ENCODE results near the gene CLINT1.
A peak's percentile ranks its signal among the peaks of the same experiment; 100 is the strongest.

Gene CLINT1

GRCh38 chr5:157821822-157822622 is 36.9 kb downstream of the CLINT1 start:
- Histone ChIP-seq H3K27me3 (ENCODE audit: control insufficient read depth in 5 of 5, insufficient read depth in 4 of 5, low read length in 5 of 5) (no peaks in the 10 kb centered on the region), H3K4me1 (ENCODE audit: control insufficient read depth in 5 of 5, insufficient read depth in 5 of 5, low read length in 5 of 5) (peaks cover 0 to 38% (median 24%) of the 10 kb centered on the region in 5 donors), H3K9me3 (ENCODE audit: control insufficient read depth in 5 of 5, low read length in 5 of 5) (no peaks in the 10 kb centered on the region), H3K27ac (ENCODE audit: low read depth, low read length) (peak overlapping the region; percentile 33), H3K36me3 (ENCODE audit: control insufficient read depth in 5 of 5, insufficient read depth in 5 of 5, low read length in 5 of 5) (no peaks in the 10 kb centered on the region), H3K4me3 (ENCODE audit: low read depth in 1 of 5, low read length in 5 of 5) (no peak overlapping the region), H3K9ac (ENCODE audit: low read length in 5 of 5) (no peak overlapping the region)

- H3K27ac ChIP-seq (ENCODE audit: low read depth, low read length), result peak overlapping the region; percentile 33
- H3K9me3 ChIP-seq (ENCODE audit: control insufficient read depth in 5 of 5, low read length in 5 of 5), result no peaks in the 10 kb centered on the region
- H3K9ac ChIP-seq (ENCODE audit: low read length in 5 of 5), result no peak overlapping the region
- H3K4me3 ChIP-seq (ENCODE audit: low read depth in 1 of 5, low read length in 5 of 5), result no peak overlapping the region
- no peaks in the 10 kb centered on the region for H3K36me3 ChIP-seq (ENCODE audit: control insufficient read depth in 5 of 5, insufficient read depth in 5 of 5, low read length in 5 of 5)
- H3K27me3 ChIP-seq (ENCODE audit: control insufficient read depth in 5 of 5, insufficient read depth in 4 of 5, low read length in 5 of 5), result no peaks in the 10 kb centered on the region
- H3K4me1 ChIP-seq (ENCODE audit: control insufficient read depth in 5 of 5, insufficient read depth in 5 of 5, low read length in 5 of 5), result peaks cover 0 to 40% (median 24%) of the 10 kb centered on the region in 5 donors
Measured at GRCh38 chr5:157821405-157821804, 37.5 kb downstream of the CLINT1 start.

GRCh38 chr5:157820593-157821252 is 38.2 kb downstream of the CLINT1 start:
- Histone ChIP-seq H3K4me1 (ENCODE audit: control insufficient read depth in 5 of 5, insufficient read depth in 5 of 5, low read length in 5 of 5) (peaks cover 0 to 33% (median 24%) of the 10 kb centered on the region in 5 donors), H3K9ac (ENCODE audit: low read length in 5 of 5) (peak overlapping the region in 2 of 5 donors; percentile 12 to 41), H3K27me3 (ENCODE audit: control insufficient read depth in 5 of 5, insufficient read depth in 4 of 5, low read length in 5 of 5) (no peaks in the 10 kb centered on the region), H3K4me3 (ENCODE audit: low read depth in 1 of 5, low read length in 5 of 5) (no peak overlapping the region), H3K9me3 (ENCODE audit: control insufficient read depth in 5 of 5, low read length in 5 of 5) (no peaks in the 10 kb centered on the region), H3K36me3 (ENCODE audit: control insufficient read depth in 5 of 5, insufficient read depth in 5 of 5, low read length in 5 of 5) (peaks cover 0 to 1% (median 0%) of the 10 kb centered on the region in 5 donors), H3K27ac (ENCODE audit: low read depth, low read length) (peak overlapping the region; percentile 54)

- Histone ChIP-seq H3K27ac (ENCODE audit: low read depth, low read length) (peak overlapping the region; percentile 54), H3K4me3 (ENCODE audit: low read depth in 1 of 5, low read length in 5 of 5) (no peak overlapping the region), H3K9me3 (ENCODE audit: control insufficient read depth in 5 of 5, low read length in 5 of 5) (no peaks in the 10 kb centered on the region), H3K4me1 (ENCODE audit: control insufficient read depth in 5 of 5, insufficient read depth in 5 of 5, low read length in 5 of 5) (peaks cover 0 to 28% (median 18%) of the 10 kb centered on the region in 5 donors), H3K9ac (ENCODE audit: low read length in 5 of 5) (peak overlapping the region in 1 of 5 donors; percentile 12), H3K27me3 (ENCODE audit: control insufficient read depth in 5 of 5, insufficient read depth in 4 of 5, low read length in 5 of 5) (no peaks in the 10 kb centered on the region), H3K36me3 (ENCODE audit: control insufficient read depth in 5 of 5, insufficient read depth in 5 of 5, low read length in 5 of 5) (peaks cover 2 to 8% (median 3%) of the 10 kb centered on the region in 5 donors)
Measured at GRCh38 chr5:157819502-157820115, 39.3 kb downstream of the CLINT1 start.

- Histone ChIP-seq H3K4me1 (ENCODE audit: control insufficient read depth in 5 of 5, insufficient read depth in 5 of 5, low read length in 5 of 5) (peaks cover 0 to 28% (median 16%) of the 10 kb centered on the region in 5 donors), H3K27me3 (ENCODE audit: control insufficient read depth in 5 of 5, insufficient read depth in 4 of 5, low read length in 5 of 5) (no peaks in the 10 kb centered on the region)
Measured at GRCh38 chr5:157818368-157818767, 40.6 kb downstream of the CLINT1 start.

GRCh38 chr5:157817928-157818327 is 41.0 kb downstream of the CLINT1 start:
- peak overlapping the region; percentile 22 for H3K27ac ChIP-seq (ENCODE audit: low read depth, low read length)
- H3K4me1 ChIP-seq (ENCODE audit: control insufficient read depth in 5 of 5, insufficient read depth in 5 of 5, low read length in 5 of 5), result peaks cover 0 to 28% (median 16%) of the 10 kb centered on the region in 5 donors

More at GRCh38 chr5:157818368-157818767, 40.6 kb downstream of the CLINT1 start:
- Histone ChIP-seq H3K9me3 (ENCODE audit: control insufficient read depth in 5 of 5, low read length in 5 of 5) (no peaks in the 10 kb centered on the region), H3K4me3 (ENCODE audit: low read depth in 1 of 5, low read length in 5 of 5) (no peak overlapping the region), H3K27ac (ENCODE audit: low read depth, low read length) (peak overlapping the region; percentile 54), H3K9ac (ENCODE audit: low read length in 5 of 5) (no peak overlapping the region), H3K36me3 (ENCODE audit: control insufficient read depth in 5 of 5, insufficient read depth in 5 of 5, low read length in 5 of 5) (peaks cover 9 to 16% (median 11%) of the 10 kb centered on the region in 5 donors)

GRCh38 chr5:157817387-157817702 is 41.6 kb downstream of the CLINT1 start:
- Histone ChIP-seq H3K9me3 (ENCODE audit: control insufficient read depth in 5 of 5, low read length in 5 of 5) (no peaks in the 10 kb centered on the region), H3K27me3 (ENCODE audit: control insufficient read depth in 5 of 5, insufficient read depth in 4 of 5, low read length in 5 of 5) (no peaks in the 10 kb centered on the region), H3K9ac (ENCODE audit: low read length in 5 of 5) (no peak overlapping the region), H3K4me3 (ENCODE audit: low read depth in 1 of 5, low read length in 5 of 5) (no peak overlapping the region), H3K36me3 (ENCODE audit: control insufficient read depth in 5 of 5, insufficient read depth in 5 of 5, low read length in 5 of 5) (peaks cover 14 to 26% (median 20%) of the 10 kb centered on the region in 5 donors), H3K4me1 (ENCODE audit: control insufficient read depth in 5 of 5, insufficient read depth in 5 of 5, low read length in 5 of 5) (peaks cover 0 to 28% (median 16%) of the 10 kb centered on the region in 5 donors), H3K27ac (ENCODE audit: low read depth, low read length) (peak overlapping the region; percentile 22)

More at GRCh38 chr5:157817928-157818327, 41.0 kb downstream of the CLINT1 start:
- H3K4me3 ChIP-seq (ENCODE audit: low read depth in 1 of 5, low read length in 5 of 5), result no peak overlapping the region
- no peak overlapping the region for H3K9ac ChIP-seq (ENCODE audit: low read length in 5 of 5)
- H3K9me3 ChIP-seq (ENCODE audit: control insufficient read depth in 5 of 5, low read length in 5 of 5), result no peaks in the 10 kb centered on the region
- H3K27me3 ChIP-seq (ENCODE audit: control insufficient read depth in 5 of 5, insufficient read depth in 4 of 5, low read length in 5 of 5), result no peaks in the 10 kb centered on the region
- H3K36me3 ChIP-seq (ENCODE audit: control insufficient read depth in 5 of 5, insufficient read depth in 5 of 5, low read length in 5 of 5), result peaks cover 10 to 20% (median 15%) of the 10 kb centered on the region in 5 donors

- Histone ChIP-seq H3K9me3 (ENCODE audit: control insufficient read depth in 5 of 5, low read length in 5 of 5) (no peaks in the 10 kb centered on the region), H3K27ac (ENCODE audit: low read depth, low read length) (peak overlapping the region; percentile 22), H3K4me1 (ENCODE audit: control insufficient read depth in 5 of 5, insufficient read depth in 5 of 5, low read length in 5 of 5) (peaks cover 0 to 25% (median 21%) of the 10 kb centered on the region in 5 donors), H3K27me3 (ENCODE audit: control insufficient read depth in 5 of 5, insufficient read depth in 4 of 5, low read length in 5 of 5) (no peaks in the 10 kb centered on the region), H3K4me3 (ENCODE audit: low read depth in 1 of 5, low read length in 5 of 5) (no peak overlapping the region), H3K36me3 (ENCODE audit: control insufficient read depth in 5 of 5, insufficient read depth in 5 of 5, low read length in 5 of 5) (peaks cover 14 to 30% (median 25%) of the 10 kb centered on the region in 5 donors), H3K9ac (ENCODE audit: low read length in 5 of 5) (no peak overlapping the region)
Measured at GRCh38 chr5:157816682-157817386, 42.1 kb downstream of the CLINT1 start.

- Histone ChIP-seq H3K36me3 (ENCODE audit: control insufficient read depth in 5 of 5, insufficient read depth in 5 of 5, low read length in 5 of 5) (peaks cover 18 to 56% (median 42%) of the 10 kb centered on the region in 5 donors), H3K4me1 (ENCODE audit: control insufficient read depth in 5 of 5, insufficient read depth in 5 of 5, low read length in 5 of 5) (peaks cover 0 to 15% (median 3%) of the 10 kb centered on the region in 5 donors), H3K27me3 (ENCODE audit: control insufficient read depth in 5 of 5, insufficient read depth in 4 of 5, low read length in 5 of 5) (no peaks in the 10 kb centered on the region), H3K27ac (ENCODE audit: low read depth, low read length) (peak overlapping the region; percentile 2), H3K9me3 (ENCODE audit: control insufficient read depth in 5 of 5, low read length in 5 of 5) (no peaks in the 10 kb centered on the region), H3K4me3 (ENCODE audit: low read depth in 1 of 5, low read length in 5 of 5) (no peak overlapping the region), H3K9ac (ENCODE audit: low read length in 5 of 5) (no peak overlapping the region)
Measured at GRCh38 chr5:157812086-157812485, 46.9 kb downstream of the CLINT1 start.

Measured in subcutaneous abdominal adipose tissue (tissue), 5 donors.